Stimulated activated CD8-positive, alpha-beta memory T cell treated with anti-CD3 and anti-CD28 coated beads, Interleukin-4, amount 100 ng/mL, for 1 hour (primary cell): Measurements from ENCODE around the gene CRIM1.

Experiments used
- DNase-seq, 2 donors: peaks; one replicate each; pipeline ENCODE4 v3.0.0-alpha.2; 2020; ENCODE audit warnings: low read depth in 2 of 2, low spot score in 1 of 2

Gene CRIM1

DNA sequence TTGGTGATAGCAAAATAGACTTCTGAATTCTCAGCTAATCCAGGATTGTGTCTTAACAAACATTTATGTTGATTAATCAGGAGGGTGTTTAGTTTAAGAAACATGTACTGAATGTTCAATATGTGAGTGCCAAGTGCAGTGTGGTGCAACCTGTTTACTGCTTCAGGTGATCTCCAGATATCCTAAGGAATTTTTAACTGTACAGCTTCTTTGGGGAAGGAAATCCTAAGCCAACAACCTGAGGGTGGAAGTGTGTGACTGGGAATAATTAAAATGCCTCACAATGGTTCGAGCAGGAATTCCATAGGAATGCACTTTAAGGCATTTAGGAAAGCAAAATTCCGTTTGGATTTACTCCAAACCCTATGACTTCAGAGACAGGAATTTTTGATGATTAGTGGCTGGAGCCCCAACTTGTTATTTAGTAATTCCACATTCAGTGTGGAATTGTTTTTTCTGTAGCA is 16.4 kb downstream of the CRIM1 start:
- DNase-seq = no peak

DNA sequence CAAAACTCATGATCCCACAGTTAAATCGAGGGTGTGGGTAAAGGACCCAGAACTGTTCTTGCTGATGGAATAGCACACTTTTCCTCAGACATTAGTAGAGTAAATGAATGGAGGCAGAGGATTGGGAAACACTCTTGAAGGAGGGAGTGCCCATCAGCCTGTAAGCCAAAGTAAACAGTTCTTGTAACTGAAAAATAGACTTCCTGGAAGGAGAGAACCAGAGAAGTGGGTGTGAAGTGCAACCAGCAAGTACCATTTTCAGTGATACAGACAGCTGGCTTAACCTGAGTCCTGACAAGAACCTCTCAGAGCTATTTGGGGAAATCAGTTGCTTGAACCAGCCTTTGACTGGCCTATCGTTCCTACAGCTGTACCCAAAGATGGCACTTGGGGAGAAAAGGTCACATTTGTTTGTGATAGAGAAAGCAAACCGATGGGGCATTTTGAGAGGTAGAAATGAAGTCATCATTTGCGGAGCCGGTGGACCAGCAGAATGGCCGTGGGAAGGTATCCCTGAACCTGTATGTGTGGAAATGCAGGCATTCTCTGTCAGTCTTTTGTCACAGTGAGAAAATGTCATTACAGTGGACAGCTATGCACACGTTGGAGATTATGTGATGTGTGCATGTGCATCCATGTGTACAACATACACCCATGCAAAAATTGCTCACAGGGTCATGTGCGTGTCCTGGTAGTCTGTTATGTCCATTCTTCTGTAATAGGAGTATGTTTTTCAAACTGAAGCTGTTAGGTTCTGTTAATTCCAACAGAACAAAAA is 17.8 kb downstream of the CRIM1 start:
- DNase-seq = no peak

DNA sequence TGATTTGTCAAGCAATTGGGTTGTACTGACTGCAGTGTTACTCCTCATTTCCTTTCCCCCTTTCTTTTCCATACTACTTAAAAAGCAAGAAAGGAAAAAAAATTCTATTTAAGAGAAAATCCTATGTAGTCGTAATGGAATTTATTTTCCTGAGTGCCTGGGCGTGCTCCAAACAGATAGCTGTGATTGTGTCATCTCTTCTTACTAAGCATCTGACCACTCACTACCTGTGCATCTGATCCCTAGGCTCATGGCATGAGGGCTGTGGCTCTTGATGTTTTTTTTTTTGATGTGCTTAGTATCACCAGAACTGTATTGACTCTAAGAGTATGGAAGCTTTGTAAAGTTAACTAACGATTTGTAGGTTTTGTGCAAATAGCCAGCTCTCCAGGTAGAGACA is 19.0 kb downstream of the CRIM1 start:
- DNase-seq = no peak

DNA sequence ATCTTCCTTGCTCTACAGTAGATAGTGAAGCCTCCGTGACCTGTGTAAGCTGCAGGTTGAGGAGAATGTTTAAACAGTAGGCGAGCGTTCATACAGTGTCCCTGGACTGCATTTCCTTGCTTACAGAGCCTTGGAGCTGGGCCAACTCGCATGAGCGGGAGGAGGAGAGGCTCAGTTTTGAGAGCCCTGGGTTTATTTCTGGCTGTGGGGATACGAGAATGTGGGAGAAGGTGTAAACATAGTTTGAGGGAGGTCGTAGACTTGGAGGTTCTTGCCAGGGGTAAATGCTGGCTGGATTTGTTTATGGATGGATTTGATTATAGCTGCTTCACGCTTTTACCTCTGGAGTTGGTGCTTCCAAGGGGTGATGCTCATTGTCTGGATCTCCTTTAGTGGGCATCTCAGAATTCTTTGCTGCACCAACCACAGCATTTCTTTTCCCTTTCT is 20.8 kb downstream of the CRIM1 start:
- no peak for DNase-seq

DNA sequence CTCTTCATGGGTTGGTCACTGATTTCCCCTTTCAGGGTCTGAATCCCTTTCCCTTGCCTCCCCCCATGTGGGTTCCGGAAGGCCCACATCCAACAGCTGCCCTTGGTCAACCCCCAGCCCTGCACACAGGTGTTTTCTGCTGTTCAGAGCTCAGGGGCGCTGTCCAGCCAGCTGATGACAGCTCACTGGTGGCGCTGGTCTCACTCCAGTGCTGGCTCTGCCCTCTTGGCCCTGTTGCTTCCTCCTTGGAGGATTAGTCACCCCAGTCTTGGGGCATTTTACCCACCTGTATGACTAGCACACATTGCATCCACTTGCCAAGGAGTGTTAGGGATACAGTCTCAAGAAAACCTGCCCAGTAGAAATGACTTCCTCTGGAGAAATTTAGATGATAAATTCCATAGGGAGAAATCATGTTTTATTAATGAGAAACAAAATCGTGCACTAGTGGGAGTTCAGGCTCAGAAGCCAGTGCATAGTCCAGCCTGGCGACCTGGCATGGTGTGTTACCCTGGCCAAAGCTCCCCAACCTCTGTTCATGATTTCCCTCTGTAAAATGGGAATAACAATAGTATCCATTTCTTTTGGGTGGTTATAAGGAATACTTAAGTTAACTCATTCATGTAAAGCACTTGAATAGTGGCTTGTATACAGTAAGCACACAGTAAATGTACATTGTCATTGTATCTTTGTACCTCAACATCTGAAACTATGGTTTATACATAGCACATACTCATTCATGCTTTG is 21.6 kb downstream of the CRIM1 start:
- DNase-seq = no peak

DNA sequence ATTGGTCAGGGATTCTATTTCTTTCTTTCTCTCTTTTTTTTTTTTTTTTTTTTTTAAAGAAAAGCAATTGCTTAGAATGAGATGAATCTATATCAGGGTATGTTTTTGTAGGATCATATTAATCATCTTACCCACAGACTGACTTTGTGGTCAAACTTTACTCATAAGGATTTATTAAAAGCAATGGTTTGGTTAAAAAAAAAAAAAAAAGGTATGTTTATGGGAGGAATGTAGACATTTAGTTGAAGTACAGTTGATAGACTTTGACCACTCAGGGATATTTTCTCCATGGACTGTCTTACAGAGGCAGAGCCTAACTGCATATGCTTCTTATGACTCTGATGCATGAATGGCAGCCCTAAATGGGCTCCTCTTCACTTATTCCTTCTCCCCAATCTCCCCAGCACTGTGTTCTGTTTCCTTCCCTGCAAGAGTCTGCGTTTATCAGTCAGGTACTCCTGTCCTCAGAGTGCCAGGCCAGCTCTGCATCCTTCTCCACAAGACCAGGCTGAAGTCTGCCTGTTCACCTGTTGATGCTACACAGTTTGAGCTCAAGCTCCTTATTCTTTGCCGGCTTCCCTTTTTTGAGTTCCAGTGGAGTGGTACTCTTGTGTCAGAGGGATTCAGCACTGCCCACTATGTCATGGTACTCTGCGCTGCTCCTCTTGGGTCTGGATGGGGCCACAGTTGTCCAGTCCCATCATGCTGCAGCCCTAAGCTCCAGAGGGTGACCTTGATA is 24.3 kb downstream of the CRIM1 start:
- DNase-seq = no peak

DNA sequence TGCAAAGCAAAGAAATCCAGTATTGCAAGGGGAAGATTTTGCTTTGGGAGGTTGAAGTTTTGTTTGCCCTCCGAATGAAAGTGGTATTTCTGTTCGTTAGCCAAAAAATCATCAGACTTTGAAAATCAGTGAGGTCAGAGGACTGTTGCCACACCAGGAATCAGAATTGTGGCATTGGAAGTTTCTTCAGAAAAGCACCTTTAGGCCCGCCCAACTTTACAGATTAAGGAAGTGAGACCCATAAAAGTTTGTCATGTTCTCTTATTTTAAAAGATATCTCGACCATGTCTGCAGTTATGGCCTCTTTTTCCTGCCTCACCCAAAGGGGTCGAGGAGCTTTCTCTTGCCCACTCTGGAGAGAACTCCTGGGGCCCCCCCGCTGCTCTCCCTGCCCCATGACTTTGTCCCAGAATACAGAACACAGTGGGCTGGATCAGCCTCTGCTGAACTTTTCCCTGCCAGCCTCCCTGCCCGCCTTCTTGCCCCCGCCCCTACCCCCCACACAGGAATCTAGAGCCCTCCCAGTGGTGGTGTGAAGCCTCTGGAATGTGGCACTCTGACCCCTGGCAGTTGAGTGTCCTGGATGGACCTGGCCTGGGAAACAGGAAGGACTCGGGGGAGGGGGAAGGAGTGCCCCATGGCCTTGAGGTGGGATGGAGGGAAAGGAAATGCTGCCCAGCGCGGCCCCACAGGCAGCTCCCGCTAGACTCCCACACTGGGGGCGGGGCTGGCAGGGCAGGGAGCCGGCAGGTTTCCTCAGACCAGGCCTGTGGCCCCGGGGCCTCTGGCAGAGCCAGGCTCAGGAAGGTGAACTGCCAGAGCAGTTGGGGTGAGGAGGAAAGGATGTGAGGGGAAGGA is 25.3 kb downstream of the CRIM1 start:
- DNase-seq = no peak

DNA sequence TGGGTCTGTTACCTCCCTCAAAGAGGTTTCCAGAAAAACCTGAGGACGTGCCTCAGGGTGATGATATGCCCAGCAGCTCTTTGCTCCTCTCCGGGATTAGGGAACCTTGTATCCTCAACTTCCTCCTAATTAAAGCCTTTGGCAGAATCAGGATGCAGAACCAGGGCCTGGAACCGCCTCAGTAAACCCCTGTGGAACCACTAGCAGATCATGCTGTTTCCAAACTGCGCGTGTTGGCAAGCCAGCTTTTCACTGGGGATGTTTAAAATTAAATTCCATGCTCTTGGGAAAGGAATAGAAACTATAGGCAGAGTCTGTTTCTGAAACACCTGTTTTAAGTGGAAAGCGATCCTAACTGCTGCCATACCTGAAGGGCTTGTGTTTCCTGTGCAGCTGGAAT is 26.4 kb downstream of the CRIM1 start:
- DNase-seq = no peak

DNA sequence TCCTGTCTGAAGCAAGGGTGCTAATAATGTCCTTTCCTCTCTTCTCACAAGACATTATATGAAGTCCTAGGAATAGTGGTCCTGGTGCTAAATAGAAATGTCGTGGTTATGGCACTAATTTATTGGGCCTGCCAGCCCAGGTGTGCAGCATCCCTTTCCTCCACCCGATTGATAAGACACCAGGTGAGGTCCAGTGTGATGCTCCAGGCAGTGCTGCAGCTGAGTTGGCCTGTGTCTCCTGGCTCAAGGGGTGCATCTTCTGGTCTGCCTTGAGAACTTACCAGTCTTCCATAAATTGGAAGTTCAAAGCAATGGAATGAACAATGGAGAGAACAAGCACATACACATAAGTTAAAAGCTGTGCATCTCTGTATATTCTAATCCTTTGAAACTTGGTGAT is 26.9 kb downstream of the CRIM1 start:
- DNase-seq = no peak

DNA sequence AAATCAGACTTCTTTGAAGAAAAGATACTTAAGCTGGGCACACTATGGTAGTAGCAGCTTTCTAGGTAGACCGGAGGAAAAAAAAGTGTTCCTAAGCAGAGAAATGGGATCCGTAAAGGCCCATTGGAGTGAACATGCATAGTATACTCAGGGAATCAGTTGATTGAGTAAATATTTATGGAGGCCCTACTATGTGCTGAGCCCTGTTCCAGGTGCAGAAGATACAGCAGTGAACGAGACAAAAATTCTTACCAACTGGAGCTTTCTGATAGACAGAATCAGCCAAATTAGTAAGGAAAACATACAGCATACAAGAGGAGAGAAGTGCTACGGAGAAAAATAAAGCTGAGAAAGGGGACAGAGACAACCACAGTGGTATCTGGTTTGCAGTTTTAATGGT is 28.1 kb downstream of the CRIM1 start:
- no peak for DNase-seq

DNA sequence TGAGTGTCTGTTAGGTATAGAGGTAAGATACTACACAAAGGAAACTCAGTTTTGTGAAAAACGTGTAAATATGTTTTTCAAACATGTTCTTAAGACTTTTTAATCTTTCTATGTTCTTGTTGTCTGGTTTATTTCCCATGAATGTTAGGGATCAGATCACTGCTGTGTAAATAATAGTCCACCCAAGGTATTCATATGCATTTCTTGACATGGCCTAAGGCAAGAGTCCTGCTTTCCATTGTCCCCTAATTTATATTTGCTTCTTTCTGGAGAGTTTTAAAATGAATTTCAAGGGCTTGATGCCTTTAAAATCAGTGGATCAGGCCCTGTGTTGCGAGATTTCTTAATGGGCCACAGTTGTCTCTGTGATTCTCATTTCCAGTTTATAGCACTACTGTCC is 28.9 kb downstream of the CRIM1 start:
- no peak for DNase-seq

DNA sequence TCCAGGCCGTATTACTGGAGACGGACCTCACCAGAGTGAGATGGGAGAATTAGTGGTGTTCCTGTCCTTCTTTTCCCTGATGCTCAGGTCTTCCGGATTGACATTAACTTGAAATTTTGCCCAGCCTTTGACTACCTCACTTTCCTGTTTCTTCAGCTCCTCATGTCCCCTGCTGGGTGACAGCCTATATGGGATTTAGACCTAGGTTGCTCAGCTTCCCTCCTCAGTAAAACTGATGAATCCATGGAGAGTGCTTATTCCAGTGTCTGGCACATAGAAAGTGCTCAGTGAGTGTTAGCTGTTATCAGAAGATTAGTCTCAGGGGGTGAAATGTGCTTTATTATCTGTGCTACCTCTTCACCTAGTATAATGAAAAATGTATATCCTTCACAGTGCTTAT is 30.0 kb downstream of the CRIM1 start:
- DNase-seq = no peak

DNA sequence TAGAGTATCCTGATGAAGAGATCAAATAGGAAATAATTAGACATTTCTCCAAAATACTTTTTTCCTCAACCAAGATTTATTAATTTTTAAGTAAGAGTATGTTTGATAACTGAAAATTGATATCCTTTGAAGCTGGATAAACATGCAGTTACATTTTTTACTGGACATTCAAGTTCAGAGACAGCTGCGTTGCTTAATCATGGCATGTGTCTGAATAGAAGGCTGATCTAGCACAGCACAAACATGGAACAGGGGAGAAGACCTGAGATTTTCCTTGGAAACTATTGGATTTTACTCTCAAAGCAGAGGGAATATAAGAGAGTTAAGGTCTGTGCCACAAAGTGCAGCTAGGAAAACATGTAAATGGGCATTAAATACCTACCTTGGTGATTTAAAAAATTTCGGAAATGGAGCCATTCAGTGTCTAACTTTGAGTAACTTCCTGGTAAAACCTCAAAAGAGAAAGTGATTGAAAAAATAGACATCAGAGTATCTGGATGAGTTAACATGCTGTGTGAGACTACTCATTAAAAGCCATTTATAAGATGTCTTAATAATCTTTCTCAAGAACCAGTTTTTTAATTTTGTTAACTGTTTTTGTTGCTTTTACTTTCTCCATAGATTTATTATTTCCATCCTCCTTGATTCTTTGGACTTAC is 31.8 kb downstream of the CRIM1 start:
- DNase-seq = no peak

DNA sequence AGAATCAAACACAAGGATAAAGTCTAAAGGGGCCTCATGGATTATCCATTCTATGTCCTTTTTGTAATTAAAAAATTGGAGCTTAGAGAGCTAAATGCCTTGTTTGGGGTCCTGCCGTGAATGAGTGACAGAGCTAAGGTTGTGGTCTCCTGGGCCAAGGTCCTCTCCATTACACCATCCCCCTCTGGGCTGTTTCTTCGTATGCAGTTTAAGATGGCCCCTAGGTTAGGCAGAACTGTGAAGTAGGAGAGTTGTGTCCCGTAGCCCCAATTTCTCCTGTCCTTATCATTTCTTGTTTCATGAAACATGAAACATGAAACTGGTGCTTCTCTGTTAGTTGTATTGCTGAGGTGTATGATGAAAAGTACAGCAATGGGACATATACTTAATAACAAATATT is 32.9 kb downstream of the CRIM1 start:
- DNase-seq = no peak

DNA sequence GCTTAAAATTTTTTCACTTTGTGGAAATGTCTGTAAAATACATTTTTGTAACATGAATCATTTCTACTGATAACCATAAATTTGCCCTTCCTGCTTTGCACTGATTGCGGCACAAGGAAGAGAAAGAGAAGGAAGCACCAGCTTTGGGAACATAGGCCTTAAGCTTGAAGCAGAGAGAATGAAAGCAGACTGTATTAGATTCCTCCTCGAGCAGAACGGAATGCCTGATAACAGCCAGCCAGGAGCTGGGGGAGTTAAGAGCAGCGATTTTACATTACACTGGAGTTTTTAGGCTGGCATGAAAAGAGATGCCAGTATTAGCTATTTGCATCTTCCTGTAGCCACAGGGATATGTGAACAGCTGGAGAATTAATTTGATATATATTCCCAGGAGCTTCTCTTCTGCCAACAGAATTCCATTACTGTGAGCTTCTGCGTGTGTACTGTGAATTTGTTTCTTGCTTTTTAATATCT is 33.5 kb downstream of the CRIM1 start:
- DNase-seq = no peak

DNA sequence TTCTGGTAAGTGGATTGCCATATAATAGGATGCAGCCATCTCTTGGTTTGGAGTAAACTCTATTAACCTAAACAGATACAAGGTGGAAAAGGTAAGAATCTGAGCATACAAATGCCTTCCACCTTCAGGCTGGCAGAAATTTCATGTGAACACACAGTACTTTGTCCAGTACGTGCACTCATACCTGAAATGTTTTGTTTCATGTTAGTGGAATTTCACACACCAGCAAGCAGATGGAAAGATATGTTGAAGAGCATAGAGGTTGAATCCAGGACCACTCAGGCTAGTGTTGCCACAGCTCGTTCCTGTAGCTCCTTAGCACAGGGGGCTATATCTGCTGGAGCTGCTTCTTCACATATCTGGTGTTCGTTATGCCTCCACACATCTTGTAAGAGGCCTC is 34.0 kb downstream of the CRIM1 start:
- DNase-seq = no peak

DNA sequence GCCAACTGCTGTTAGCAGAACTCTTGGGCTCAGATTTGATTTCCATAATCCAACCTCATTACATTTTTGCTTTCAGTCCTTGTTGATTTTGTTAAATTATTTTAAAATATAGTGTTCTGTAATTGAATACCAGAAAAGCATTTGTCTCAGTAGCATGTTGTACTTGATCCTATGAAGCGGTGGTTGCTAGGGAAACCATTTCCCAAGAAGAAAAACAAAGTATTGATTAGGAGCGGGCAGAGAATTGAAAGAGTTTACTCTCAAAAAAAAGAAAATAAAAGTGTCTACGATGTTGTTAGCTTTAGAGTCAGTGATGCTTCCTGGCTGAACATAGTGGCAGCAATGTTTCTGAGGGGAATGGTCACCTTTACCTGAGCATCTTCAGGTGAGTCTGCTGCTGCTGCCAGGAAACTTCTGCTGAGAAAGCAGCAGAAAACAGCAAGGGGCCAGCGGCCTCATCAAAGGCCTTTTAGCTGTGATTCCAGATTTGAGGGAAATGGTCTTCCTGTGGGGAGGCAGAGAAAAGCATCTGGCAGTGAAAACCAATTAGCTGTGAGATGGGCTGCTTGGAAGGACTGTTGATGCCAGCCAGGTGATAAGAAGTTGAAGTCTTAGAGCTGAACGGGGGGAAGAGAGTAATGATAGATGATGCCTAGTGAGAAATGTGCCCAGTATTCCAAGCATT is 37.1 kb downstream of the CRIM1 start:
- DNase-seq = no peak

DNA sequence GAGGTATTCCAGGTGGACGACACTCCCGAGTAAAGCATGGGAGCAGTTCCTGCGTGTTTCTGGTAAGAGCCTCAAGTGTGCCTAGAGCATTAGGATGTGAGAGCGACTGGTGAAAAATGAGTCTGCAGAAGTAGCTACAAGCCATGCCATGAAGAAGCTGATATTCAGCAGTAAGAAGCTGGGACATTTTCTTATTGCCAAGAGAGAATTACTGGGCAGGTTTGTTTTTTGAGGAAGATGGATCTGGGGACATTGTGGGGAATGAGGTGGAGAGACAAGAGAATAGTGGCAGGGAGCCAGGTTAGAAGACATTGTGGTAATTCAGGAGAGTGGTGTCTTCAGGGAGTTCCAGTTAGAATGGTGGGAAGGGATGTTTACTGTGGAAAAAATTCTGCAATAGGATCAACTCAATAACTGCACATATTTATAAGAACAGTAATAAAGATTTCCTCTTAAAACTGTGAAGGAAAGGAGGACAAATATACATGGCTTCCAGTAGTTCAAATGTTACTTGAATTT is 38.2 kb downstream of the CRIM1 start:
- DNase-seq = no peak

DNA sequence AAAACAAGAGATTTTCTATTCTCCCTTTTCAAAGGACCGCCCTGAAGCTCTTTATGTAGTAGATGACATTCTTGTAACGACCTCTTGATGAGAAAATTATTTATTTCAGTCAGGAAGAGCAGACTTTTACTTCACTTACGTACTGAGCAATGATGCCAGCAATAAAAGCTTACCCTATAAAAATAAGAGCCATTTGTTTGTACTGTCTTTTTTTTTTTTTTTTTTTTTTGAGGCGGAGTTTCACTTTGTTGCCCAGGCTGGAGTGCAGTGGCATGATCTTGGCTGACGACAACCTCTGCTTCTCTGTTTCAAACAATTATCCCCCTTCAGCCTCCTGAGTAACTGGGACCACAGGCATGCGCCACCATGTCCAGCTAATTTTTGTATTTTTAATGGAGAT is 39.2 kb downstream of the CRIM1 start:
- no peak for DNase-seq

DNA sequence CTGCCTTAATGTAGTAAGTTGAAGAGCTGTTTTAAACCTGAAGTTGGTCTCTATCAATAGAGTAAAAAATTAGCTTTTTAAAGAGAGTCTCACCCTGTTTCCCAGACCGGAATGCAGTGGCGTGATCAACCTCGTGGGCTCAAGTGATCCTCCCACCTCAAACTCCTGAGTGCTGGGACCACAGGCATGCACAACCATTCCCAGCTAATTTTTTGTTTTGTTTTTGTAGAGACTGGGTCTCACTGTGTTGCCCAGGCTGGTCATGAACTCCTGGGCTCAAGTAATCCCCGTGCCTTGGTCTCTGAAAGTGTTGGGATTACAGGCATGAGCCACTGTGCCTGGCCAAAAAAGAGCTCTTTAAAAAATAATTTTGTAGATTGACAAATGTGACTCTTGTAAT is 40.3 kb downstream of the CRIM1 start:
- DNase-seq = no peak
